ENCODE data around the gene C1QTNF12. TPM values are rescaled to one million over a fixed set of nuclear protein-coding genes. Genes with fewer than 3 reads are reported as not detected.
A peak's percentile ranks its signal among the peaks of the same experiment; 100 is the strongest.

Gene C1QTNF12
- total and polyA plus RNA-seq, 2 experiments from 2014 or later = 4.1 to 4.2 TPM

GRCh38 chr1:1197188-1197500 lies 49.4 kb downstream of the C1QTNF12 start:
- Histone ChIP-seq H3F3A (replicated peaks; ENCODE audit: low read depth) (no peaks in the 10 kb centered on the region), H3K27me3 (ENCODE audit: insufficient read depth) (no peaks in the 10 kb centered on the region), H3K36me3 (ENCODE audit: insufficient read depth) (no peaks in the 10 kb centered on the region), H3K9me2 (ENCODE audit: insufficient read depth) (no peaks in the 10 kb centered on the region), H3K4me2 (no peak overlapping the region), H4K20me1 (replicated peaks; ENCODE audit: insufficient read depth) (no peaks in the 10 kb centered on the region), H3K27ac (ENCODE audit: low read depth) (no peak overlapping the region), H2AFZ (no peak overlapping the region), H3K4me3 (no peak overlapping the region), H3K79me2 (replicated peaks; ENCODE audit: insufficient read depth) (no peaks in the 10 kb centered on the region), H3K4me1 (ENCODE audit: insufficient read depth) (no peaks in the 10 kb centered on the region)
- peaks cover 1% of the 10 kb centered on the region; the same call in 2 of the 3 replicates for H3K36me3 Mint-ChIP-seq (ENCODE audit: low read depth)
- peak; percentile 5 for DNase-seq (ENCODE audit: low spot score)
- no peaks in the 10 kb centered on the region; the same call in 2 of the 3 replicates for H3K4me1 Mint-ChIP-seq
- no peak overlapping the region for H3K27ac Mint-ChIP-seq
- H3K27me3 Mint-ChIP-seq (ENCODE audit: insufficient read depth, low read depth, poor library complexity) = peaks cover 3% of the 10 kb centered on the region
- H3K9me3 Mint-ChIP-seq = peaks cover 24% of the 10 kb centered on the region
- no peak for ATAC-seq
- TF ChIP-seq, protein P1, sequence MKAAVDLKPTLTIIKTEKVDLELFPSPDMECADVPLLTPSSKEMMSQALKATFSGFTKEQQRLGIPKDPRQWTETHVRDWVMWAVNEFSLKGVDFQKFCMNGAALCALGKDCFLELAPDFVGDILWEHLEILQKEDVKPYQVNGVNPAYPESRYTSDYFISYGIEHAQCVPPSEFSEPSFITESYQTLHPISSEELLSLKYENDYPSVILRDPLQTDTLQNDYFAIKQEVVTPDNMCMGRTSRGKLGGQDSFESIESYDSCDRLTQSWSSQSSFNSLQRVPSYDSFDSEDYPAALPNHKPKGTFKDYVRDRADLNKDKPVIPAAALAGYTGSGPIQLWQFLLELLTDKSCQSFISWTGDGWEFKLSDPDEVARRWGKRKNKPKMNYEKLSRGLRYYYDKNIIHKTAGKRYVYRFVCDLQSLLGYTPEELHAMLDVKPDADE (IDR thresholded peaks at IDR 0.05) = no peak
- no peak for TF ChIP-seq POLR2AphosphoS5 (IDR thresholded peaks at IDR 0.05; ENCODE audit: low read depth)
- no peak for TF ChIP-seq ZNF462 (CRISPR knock-in tag; IDR thresholded peaks at IDR 0.05)
- no peak for TF ChIP-seq STAT1 (IDR thresholded peaks at IDR 0.05; ENCODE audit: unreplicated experiment)
- TF ChIP-seq EZH2phosphoT487 (IDR thresholded peaks at IDR 0.05; ENCODE audit: unreplicated experiment) = no peak
- H3K4me3 Mint-ChIP-seq = no peak overlapping the region
